Fibroblast of villous mesenchyme (primary cell): ENCODE results near the gene LHFPL3. TPM values are rescaled to one million over a fixed set of nuclear protein-coding genes. Genes with fewer than 3 reads are reported as not detected.

ENCODE experiments used
- DNase-seq: peaks from one replicate; pipeline ENCODE4 v3.0.0-alpha.2; 2010; ENCODE audit warnings: low read depth
- H3K4me3 ChIP-seq: 2 replicates; pipeline ENCODE4 v1.5.1; 2011; ENCODE audit warnings: low read depth, mild to moderate bottlenecking, low read length
- total RNA-seq: library from RNA; depleted of rRNA; stranded (reverse); fragments of >200 nt; gene quantifications from 2 replicates; pipeline ENCODE4 v1.2.3, GENCODE V29; 2012
- TF ChIP-seq, protein P1 (sequence below): IDR thresholded peaks from 2 replicates; pipeline ENCODE4 v1.5.1; 2012; ENCODE audit warnings: low read depth, mild to moderate bottlenecking, low read length; ENCODE audit not compliant: insufficient read depth

Gene LHFPL3
- total RNA-seq, 1 donor, result not detected

DNA sequence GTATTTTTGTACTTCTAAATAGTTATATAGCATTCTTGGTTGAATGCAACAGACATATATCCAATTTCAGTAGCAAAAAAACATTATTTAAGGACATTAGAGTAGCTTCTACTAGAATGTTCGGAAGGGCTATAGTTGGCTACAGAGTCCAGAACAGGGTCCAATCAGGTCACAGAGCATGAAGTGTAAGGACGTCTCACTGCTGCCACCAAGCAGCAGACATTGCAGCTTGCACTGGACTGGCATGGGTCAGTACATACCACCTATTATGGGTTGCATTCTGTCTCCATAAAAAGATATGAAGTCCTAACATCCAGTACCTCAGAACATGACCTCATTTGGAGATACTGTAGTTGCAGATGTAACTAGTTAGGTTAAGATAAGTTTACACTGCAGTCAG is 87.3 kb downstream of the LHFPL3 start:
- H3K4me3 ChIP-seq, result no peak overlapping the region
- no peak for DNase-seq
- TF ChIP-seq, protein P1, sequence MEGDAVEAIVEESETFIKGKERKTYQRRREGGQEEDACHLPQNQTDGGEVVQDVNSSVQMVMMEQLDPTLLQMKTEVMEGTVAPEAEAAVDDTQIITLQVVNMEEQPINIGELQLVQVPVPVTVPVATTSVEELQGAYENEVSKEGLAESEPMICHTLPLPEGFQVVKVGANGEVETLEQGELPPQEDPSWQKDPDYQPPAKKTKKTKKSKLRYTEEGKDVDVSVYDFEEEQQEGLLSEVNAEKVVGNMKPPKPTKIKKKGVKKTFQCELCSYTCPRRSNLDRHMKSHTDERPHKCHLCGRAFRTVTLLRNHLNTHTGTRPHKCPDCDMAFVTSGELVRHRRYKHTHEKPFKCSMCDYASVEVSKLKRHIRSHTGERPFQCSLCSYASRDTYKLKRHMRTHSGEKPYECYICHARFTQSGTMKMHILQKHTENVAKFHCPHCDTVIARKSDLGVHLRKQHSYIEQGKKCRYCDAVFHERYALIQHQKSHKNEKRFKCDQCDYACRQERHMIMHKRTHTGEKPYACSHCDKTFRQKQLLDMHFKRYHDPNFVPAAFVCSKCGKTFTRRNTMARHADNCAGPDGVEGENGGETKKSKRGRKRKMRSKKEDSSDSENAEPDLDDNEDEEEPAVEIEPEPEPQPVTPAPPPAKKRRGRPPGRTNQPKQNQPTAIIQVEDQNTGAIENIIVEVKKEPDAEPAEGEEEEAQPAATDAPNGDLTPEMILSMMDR, result no peak

DNA sequence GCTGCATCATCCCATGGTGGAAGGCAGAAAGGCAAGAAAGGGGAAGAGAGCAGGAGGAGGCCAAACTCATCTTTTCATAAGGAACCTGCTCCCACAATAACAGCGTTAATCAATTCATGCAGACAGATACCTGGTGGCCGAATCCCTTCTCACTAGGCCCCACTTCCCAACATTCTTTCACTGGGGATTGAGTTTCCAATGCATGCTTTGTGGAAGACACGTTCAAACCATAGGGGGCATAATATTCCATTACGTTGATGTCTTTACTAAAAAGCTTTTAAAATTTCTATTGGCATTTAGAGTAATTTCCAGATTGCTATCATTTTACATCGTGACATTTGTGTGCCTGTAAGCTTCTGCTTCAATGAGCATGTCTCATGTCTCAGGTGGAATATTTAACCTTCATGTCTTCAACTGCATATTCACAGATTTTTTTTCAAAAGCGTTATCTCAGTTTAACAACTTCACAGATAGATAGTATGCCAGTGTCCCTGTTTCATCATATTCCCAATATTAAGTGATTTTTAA is 88.5 kb downstream of the LHFPL3 start:
- DNase-seq, result no peak

DNA sequence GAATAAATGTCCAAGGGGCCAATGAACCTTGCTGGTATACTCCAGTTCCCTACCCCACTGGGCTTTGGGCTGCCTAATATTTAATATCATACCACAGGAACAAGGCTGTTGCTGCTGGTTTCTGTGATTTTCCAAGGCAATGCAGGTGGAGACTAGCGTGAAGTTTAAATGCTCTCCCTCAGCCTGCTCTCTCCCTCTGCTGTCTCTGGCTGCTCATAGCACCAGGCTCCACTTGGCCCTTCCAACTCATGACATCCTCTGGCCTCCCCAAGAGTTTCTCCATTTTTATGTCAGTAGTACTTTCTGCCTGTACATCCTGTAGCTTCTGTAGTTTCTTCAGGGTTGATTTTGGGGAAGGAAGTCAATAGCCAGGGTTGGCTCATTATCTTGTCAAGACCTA is 103.5 kb downstream of the LHFPL3 start:
- H3K4me3 ChIP-seq, result no peak overlapping the region
- no peak for DNase-seq
- TF ChIP-seq, protein P1, result no peak

More for the DNA sequence above, 88.5 kb downstream of the LHFPL3 start:
- H3K4me3 ChIP-seq, result no peak overlapping the region
- TF ChIP-seq, protein P1, result no peak

DNA sequence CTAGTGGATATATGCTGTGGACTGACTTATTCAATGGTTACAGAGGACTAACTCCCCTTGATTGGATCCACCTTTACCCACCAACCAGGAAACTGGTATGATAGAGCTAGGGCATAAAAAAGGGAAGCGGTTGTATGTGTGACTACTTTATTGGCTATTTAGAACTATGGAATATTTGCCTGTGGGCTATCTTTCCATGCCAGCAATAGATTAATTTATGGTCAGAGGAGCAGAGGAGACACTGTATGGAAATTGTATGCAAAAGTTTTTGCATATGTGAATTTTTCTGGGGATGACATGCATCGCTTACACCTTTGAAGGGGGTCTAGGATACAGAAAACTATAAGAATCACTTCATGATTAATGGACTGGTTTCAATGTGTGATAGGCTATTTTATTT is 105.7 kb downstream of the LHFPL3 start:
- TF ChIP-seq, protein P1, result no peak
- no peak for DNase-seq
- H3K4me3 ChIP-seq, result no peak overlapping the region

DNA sequence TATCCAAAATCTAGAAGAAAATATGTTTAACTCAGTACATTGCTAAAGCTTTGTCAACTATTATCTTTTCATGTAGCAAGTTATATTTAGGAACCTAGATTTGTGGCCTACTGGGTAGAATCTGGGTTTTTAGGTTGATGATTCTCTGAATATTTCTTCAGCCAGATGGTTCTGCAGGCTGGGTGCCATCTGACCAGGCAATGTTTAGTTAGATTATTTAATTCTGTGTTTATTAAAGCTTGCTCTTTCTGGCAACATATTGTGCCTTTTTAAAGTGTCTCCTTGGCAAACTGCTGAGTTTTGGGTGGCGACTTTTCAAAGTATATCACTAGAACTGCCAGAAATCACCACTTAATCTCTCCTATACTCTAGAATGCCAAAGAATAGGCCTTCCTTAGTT is 114.1 kb downstream of the LHFPL3 start:
- TF ChIP-seq, protein P1, result no peak
- DNase-seq, result no peak

DNA sequence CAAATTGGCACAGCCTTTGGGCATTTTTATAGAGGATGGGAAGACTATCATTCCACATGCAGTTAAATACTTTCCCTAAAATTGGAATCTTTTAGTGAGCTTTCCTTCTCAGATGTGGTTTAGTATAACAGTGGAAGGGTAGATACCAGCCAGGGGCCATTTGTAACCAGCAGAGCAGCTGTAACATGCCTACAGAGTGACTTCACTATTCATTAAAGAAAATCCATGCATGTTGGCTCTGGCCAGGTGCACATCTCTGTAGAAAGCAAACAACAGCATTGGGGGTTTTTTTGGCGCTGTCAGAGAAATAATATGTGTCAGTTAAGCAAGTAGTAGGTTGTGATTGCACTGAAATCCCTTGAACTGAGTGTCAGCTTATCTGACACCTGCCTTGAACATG is 115.6 kb downstream of the LHFPL3 start:
- TF ChIP-seq, protein P1, result no peak
- H3K4me3 ChIP-seq, result no peak overlapping the region
- DNase-seq, result no peak

More for the DNA sequence above, 114.1 kb downstream of the LHFPL3 start:
- no peak overlapping the region for H3K4me3 ChIP-seq

DNA sequence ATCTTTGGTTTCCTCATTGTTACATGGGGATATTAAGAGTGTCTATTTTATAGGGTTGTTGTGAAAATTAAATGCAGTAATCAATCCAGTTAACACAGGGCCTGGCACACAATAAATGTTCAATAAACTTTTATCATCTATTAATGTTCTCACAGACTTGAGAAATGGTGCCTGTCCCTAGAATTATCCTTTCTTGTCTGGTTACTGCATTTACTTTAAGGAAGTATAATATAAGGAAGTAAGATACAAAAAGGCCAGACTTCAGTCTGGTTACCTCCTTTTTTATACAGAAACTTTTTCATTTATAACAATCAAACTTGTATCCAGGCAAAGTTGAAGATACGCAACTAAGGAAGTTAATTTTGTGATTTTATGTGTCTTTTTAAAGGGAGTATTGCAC is 117.0 kb downstream of the LHFPL3 start:
- TF ChIP-seq, protein P1, result no peak
- no peak for DNase-seq
- H3K4me3 ChIP-seq, result no peak overlapping the region
